Pulmonary artery endothelial cell (primary cell): ENCODE measurements around the gene ASIC4. TPM values are rescaled to one million over a fixed set of nuclear protein-coding genes. Genes with fewer than 3 reads are reported as not detected.

Experiments used
- DNase-seq: peaks from one replicate; pipeline ENCODE4 v3.0.0-alpha.2; 2011; ENCODE audit warnings: low read depth, low spot score
- total RNA-seq: library from RNA; depleted of rRNA; stranded (reverse); fragments of >200 nt; gene quantifications from 2 replicates; pipeline ENCODE4 v1.2.3, GENCODE V29; 2014

Gene ASIC4
- total RNA-seq, 1 donor from 2014 or later: not detected

DNA sequence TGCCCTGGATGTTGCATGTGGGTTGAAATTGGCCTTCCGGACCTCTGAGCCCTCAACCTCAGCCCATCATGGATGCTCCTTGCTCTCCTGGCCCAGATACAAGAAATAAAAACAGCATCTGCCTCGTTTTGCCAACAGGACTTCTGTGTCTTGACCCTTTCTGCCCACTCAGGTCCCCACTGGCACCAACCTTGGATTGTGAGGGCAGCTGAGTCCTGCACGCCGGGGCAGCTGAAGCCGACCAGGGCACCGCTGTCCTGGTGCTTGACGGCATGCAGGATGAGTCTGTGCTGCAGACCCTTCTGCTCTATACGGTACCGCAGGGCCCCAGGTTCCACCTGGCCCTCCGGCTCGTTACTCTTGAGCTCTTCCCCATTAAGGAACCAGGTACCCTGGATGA lies 52.4 kb downstream of the ASIC4 start:
- no peak for DNase-seq

DNA sequence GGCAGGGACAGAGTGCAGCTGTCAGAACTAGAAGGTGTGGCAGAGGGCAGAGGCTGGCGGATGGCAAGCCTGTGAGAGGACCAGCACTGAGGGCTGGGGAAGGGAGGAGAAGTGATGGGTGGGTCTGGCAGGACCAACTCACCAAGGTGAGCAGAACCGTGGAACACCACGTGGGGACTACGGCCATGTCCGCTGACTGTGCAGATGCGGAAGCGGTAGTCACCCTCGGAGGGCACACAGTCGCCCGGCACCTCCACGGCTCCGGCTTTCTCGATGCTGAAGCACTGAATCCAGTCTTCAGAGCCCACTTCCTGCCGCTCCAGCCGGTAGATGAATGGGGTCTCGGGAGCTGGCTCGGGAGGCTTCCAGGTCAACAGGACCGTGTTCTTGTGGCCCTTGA lies 52.8 kb downstream of the ASIC4 start:
- DNase-seq: no peak

DNA sequence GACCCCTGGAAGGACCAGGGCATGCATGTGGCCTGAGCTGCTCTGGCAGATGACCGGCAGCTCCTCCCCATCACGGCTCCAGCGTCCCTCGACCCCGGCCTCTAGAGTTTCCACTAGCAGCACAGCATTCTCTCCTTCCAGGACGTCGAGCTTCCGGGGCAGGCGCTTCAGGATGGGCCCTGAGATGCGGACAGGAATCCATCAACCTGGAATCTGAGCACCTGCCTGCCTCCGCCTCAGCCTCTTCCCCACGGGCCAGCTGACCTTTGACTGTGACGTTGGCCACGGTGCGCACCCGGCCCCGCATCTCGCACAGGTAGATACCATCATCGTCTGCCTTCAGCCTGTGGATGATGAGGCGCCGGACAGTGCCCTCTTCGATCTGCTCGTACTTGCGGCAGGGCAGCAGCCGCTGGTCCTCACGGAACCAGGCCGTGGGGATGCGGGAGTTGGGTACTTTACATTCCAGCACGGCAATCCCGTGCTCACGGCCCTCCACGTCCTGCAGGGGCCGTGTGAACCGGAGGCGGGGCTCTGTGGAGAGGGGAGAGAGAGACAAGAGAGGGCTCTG lies 53.6 kb downstream of the ASIC4 start:
- no peak for DNase-seq

DNA sequence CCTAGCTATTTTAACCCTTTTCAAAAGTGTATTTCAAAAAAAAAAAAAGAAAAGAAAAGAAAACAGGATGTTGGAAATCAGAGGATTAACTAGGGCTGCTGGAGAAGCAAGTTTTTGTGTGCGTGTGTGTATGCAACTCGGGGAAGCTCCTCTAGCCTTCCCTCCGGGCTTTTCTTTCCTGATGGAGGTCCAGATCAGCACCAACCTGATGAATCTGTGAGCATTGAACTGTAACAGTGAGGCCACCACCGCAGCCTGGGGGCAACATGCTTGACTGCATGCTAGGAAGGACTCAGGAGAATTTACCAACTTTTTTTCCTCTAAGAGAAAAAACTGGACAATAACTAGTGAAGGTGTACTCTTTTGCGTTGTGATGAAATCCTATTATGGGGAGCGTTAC lies 54.8 kb downstream of the ASIC4 start:
- no peak for DNase-seq

DNA sequence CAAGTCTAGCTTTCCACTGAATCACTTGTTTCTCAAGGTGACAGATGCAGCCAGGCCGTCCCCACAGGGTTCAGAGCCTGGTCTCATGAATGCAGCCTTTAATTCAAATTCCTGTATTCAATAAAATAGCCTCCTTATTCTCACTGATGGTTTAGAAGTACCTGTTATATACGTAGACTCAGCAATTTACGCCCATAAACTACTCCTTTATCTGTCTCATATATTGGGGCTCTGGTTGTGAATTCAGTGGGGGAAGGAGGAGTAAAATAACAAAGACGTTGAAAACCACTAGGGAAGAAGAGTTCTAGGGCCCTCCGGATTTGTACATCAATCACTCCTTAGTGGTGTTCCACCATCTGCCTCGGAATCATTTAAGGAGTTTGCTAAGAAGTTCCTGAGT lies 55.4 kb downstream of the ASIC4 start:
- no peak for DNase-seq

DNA sequence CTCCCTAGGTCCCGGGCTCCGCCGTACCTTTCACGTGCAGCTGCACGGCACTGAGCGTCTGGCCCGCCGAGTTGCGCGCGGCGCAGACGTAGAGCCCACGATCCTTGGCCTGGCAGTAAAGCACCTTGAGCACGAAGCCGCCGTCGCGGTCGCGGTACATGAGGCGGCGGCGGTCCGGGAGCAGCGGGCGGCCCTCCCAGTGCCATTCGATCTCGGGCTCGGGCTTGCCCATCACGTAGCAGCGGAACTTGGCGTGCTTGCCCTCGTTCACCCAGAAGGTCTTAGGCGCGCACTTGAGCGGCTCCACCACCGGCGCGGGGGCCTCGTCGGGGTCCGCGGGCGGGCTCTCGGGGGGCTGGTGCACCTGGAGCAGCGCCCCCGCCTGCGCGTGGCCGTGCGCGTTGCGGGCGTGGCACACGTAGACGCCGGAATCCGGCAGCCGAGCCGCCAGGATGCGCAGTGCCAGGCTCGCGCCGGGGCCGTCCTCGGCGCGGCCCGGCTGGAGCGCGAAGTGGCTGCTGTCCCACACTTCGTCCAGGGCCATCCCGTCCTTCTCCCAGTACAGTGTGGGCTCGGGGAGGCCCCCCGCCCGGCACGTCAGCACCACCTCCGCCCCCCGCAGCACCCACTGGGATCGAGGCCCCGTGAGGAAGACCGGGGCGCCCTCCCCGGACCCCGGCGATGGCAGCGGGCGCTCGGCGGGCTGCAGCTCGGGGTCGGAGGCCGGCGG lies 56.1 kb downstream of the ASIC4 start:
- no peak for DNase-seq

DNA sequence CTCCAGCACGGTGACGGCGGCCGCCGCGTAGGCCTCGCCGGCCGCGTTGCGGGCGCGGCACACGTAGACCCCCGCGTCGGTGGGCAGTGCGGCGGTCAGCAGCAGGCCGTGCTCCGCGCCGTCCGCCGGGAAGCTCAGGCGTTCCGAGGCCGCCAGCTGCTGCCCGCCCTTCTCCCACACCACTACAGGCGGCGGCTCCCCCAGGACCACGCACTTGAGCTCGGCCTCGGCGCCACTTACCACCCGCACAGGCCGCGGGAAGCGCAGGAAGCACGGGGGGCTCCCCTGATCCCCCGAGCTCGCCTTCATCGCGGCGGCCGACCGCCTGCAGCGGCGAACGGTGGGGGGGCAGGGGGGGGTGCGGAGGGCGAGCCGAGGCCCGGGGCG lies 56.6 kb downstream of the ASIC4 start:
- no peak for DNase-seq

DNA sequence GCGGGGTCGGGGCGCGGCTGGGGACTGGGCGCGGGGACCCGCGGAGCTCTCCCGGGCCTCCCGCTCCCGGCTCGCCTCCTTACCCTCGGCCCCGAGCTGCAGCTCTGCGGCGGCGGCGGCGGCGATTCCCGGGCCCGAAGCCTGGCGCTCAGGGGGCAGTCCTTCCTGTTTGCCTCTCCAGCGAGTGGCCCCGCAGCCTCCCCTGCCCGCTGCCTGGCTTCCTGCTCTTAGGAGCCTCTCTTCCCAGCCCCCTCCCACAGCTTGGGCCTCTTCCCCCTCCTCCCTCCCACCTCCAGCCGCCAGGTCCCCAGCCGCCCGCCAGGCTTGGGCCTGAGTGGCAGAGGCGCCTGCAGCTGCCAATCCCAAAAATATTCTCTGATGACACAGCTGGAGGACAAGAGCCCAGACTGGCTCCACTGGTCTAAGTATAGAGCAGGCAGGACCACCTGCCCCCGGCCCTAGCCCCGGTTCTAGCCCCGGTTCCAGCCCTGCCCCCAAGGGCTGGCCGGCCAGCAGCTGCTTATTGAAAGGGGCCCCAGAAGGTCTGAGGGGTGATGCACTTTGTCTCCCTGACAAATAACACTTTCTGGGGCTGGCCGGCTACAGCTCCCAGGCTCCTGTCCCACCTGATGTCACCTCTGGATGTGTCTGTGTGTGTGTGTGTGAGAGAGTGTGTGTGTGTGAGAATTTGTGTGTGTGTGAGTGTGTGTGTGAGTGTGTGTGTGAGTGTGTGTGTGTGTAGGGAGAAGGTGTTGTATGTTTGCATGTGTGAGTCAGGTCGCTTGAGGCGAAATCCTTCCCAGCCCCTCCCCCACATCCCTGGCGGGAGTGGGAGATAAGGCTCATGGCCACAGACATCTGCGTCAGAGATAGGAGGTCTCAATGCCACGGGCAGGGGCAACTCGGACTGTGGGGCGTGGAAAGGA lies 57.3 kb downstream of the ASIC4 start, which contains the start of gene OBSL1:
OBSL1 (minus strand) TSS at position 229 of the 926 bp plus-strand sequence. CDS start 307 bp downstream, outside the sequence.
- DNase-seq: peak; percentile 19

DNA sequence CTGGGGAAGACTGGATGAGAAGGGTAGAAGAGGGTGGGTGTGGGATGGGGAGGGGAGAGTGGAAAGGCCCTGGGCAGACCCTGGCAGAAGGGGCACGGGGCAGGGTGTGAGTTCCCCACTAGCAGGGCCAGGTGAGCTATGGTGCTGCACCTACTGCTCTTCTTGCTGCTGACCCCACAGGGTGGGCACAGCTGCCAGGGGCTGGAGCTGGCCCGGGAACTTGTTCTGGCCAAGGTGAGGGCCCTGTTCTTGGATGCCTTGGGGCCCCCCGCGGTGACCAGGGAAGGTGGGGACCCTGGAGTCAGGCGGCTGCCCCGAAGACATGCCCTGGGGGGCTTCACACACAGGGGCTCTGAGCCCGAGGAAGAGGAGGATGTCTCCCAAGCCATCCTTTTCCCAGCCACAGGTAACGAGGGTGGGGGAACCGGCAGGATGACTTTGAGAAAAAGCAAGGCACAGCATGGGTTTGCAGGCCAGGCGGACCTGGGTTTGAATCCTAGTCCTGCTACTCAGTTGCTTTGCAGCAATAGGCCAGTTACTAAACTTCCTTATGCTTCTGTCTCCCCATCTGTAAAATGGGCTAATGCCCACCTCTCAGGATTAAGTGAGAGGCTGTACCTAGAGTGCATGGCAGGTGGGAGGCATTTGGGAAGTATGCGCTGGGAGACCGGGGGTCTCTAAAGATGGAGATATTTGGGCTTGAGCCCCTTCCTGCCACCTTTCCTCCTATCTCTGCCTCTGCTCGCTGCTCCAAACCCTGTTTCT lies 58.1 kb downstream of the ASIC4 start, which contains the start of gene INHA:
INHA (plus strand) TSS at position 74 of the 765 bp plus-strand sequence; CDS start at position 139, 65 bp downstream.
- no peak for DNase-seq

DNA sequence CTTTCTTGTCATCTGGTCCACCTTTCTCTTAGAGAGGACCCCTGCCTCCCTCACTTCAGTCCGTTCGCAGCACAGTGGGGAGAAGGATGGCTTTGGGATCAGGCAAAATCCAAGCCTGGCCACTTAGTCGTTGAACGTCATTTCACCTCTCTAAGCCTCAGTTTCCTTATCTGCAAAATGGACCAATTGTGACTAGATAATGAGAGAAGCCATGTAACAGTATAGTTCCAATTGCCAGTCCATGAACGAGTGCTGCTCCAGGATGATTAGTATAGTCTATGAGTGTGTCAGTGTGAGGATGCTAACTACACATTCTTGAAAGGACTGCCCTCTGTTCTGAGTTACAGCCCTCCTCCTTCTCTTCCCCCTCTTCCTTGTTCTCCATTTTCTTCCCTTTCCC lies 58.9 kb downstream of the ASIC4 start:
- DNase-seq: no peak

DNA sequence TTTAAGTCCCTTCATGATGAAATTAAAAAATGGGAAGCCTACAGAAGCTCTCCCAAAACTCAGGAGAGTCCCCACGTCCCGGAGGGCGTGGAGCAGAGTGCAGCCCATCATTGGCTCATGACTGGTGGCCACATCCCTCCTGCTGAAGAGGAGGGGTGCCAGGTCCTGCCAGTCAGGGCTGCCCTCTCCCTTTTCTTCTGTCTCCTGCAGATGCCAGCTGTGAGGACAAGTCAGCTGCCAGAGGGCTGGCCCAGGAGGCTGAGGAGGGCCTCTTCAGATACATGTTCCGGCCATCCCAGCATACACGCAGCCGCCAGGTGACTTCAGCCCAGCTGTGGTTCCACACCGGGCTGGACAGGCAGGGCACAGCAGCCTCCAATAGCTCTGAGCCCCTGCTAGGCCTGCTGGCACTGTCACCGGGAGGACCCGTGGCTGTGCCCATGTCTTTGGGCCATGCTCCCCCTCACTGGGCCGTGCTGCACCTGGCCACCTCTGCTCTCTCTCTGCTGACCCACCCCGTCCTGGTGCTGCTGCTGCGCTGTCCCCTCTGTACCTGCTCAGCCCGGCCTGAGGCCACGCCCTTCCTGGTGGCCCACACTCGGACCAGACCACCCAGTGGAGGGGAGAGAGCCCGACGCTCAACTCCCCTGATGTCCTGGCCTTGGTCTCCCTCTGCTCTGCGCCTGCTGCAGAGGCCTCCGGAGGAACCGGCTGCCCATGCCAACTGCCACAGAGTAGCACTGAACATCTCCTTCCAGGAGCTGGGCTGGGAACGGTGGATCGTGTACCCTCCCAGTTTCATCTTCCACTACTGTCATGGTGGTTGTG lies 60.4 kb downstream of the ASIC4 start:
- no peak for DNase-seq

DNA sequence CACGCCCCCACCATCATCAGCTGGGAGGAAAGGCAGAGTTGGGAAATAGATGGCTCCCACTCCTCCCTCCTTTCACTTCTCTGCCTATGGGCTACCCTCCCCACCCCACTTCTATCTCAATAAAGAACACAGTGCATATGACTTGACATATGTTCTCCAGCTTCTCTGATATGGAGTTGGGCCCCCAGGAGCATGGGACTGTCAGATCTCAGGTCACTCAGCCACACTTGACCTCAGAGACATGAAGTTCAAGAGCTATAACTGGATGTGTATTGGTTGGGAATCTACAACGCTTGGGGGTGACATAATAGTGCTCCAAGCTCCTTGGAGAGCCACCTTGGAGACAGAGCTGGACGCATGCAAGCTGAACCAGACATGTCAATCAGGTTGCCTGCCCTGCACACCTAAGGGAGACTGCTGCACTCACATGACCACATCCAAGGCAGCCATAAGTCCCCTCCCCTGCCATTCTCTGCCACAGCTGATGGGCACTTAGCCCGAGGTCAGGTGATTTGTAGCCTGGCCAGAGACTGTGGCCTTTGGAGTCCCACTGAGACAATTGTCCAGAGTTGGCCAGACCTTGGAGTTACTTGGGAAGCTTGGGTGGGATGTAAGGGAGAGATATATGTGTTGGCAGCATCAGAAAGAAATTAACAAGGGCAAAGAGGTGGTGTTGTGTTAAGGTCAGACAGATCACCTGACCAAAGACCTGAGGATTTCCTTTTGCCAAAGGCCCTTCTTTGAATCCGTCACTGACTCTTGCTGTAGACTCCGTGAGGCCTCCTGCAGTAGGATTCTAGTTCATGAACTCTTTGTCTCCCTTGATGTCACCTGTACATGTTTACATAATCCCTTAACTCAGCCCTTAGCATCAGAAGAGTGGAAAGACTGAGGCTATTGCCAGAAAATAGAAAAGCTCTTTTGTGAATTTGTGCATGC lies 61.6 kb downstream of the ASIC4 start:
- no peak for DNase-seq

DNA sequence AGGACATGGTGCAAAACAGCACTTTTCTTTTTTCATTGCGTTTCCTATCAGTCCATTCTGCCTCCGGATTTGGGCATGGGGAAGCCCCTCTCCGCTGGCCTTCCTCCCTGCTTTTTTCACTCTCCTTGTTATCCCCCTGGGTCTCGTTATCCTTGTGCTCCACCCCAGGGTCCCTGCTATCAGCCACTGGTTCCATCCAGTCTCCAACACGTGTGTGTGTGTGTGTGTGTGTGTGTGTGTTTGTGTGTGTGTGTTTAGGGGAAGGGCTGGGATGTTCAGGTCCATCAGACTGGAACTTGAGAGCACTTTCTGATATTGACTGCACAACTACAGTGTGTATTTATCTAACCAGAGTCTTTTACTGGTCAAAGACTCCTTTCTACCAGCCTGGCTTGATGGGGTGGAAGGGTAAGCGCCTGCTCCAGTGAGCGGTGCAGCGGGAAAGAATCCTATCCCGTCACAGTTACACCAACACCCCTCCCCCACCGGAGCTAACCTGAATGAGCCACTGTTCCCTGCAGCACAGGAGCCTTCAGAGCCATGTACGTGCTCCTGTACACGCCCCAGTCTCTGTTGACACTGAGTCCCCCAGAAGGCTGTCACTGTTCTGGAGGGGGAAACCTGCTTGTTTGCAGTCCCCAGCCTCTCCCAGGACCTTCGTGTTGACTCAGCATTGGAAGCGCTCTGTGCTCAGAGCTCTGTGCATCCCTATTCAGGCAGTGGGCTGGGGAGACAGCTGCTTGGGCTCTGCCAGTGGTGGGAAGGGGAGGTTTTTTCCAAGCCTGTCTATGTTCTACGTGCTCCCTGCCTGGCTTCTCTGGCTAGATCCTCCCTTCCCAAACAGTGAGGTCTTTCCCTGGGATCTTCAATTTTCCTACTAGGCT lies 62.5 kb downstream of the ASIC4 start:
- no peak for DNase-seq

DNA sequence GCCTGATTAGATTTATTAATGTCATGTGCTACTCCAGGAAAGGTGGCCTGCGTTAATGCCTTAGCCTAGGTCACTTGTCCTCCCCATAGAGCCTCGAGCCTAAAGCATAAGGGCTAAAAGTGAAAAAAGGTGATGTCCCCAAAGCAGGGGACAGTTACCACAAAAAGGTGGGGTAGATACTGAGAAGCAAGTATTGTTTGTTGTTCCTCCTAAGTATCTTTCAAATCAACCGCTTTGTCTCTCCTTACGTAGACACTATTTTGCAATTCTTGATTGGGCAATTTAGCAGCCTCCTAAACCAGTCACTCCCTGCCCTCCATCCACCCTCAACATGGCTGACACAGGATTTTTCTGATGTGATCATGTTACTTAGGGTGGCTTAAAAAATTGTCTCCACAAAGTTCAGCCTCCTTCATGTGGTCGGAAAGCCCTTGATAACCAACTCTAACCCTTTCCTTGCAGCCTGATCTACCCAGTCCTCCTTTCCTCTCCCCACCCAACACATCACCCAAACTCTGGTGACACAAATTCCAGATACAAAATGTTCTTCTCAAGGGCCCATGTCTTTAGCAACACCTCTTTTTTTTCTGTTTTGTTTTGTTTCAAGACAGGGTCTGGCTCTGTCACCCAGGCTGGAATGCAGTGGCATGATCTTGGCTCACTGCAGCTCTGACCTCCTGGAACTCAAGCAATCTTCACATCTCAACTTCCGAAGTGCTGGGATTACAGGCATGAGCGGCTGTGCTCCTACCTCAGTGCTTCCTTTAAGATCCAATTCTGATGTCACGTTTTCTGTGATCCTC lies 64.7 kb downstream of the ASIC4 start:
- no peak for DNase-seq

DNA sequence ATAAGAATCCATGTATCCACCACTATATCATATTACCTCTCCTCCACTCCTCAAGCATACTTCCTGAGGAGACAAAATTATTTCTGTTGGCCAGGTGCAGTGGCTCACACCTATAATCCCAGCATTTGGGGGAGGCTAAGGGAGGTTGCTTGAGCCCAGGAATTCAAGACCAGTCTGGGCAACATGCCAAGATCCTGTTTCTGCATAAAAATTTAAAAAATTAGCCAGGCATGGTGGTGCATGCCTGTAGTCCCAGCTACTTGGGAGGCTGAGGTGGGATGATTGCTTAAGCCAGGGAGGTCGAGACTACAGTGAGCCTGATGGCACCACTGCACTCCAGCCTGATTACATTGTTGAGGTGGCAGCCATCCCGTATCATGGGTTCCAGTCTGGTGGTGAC lies 67.1 kb downstream of the ASIC4 start:
- no peak for DNase-seq
